RWPE2 (cell line): ENCODE data around the gene SERINC3.

Experiments used
- ATAC-seq: fragments of 200-7000 bp; cut with Tn5 transposase; 3 replicates; pipeline ENCODE4 v1.9.1; 2021; ENCODE audit warnings: low read depth
- DNase-seq: peaks from one replicate; pipeline ENCODE4 v3.0.0-alpha.2; 2020; ENCODE audit warnings: low spot score
- H3K27ac ChIP-seq: fragments of 450-650 bp; 2 replicates; pipeline ENCODE4 v1.5.1; 2017; ENCODE audit warnings: mild to moderate bottlenecking; ENCODE audit not compliant: poor library complexity, severe bottlenecking
- H3K27me3 ChIP-seq: fragments of 250-450 bp; sonication (Bioruptor Pico); 2 replicates; pipeline ENCODE4 v1.5.1; 2021; ENCODE audit warnings: mild to moderate bottlenecking, moderate library complexity; ENCODE audit not compliant: insufficient read depth, poor library complexity, severe bottlenecking
- H3K36me3 ChIP-seq: fragments of 250-450 bp; sonication (Bioruptor Pico); 2 replicates; pipeline ENCODE4 v1.5.1; 2020; ENCODE audit warnings: low read depth, mild to moderate bottlenecking, moderate library complexity
- H3K4me1 ChIP-seq: fragments of 250-450 bp; sonication (Bioruptor Pico); 2 replicates; pipeline ENCODE4 v1.5.1; 2021; ENCODE audit warnings: mild to moderate bottlenecking, moderate library complexity; ENCODE audit not compliant: insufficient read depth, poor library complexity, severe bottlenecking
- H3K4me3 ChIP-seq: fragments of 250-450 bp; sonication (Bioruptor Pico); 2 replicates; pipeline ENCODE4 v1.5.1; 2021; ENCODE audit warnings: mild to moderate bottlenecking, moderate library complexity; ENCODE audit not compliant: severe bottlenecking
- H3K9me3 ChIP-seq: fragments of 250-450 bp; sonication (Bioruptor Pico); 2 replicates; pipeline ENCODE4 v1.5.1; 2021; ENCODE audit warnings: mild to moderate bottlenecking, moderate library complexity; ENCODE audit not compliant: severe bottlenecking
- CTCF ChIP-seq: fragments of 450-650 bp; IDR thresholded peaks from one replicate; pipeline ENCODE4 v1.5.1; 2017; ENCODE audit warnings: mild to moderate bottlenecking, moderate library complexity; ENCODE audit not compliant: poor library complexity, severe bottlenecking

The SERINC3 gene

GRCh38 chr20:44449864-44450263 is 72.0 kb downstream of the SERINC3 start:
- Histone ChIP-seq H3K36me3 (no peaks in the 10 kb centered on the region), H3K9me3 (no peaks in the 10 kb centered on the region), H3K27me3 (no peaks in the 10 kb centered on the region), H3K27ac (no peak overlapping the region), H3K4me3 (no peak overlapping the region), H3K4me1 (no peaks in the 10 kb centered on the region)
- ATAC-seq (no peak), DNase-seq (no peak)
- no peak for TF ChIP-seq CTCF

- Histone ChIP-seq H3K4me1 (no peaks in the 10 kb centered on the region), H3K36me3 (no peaks in the 10 kb centered on the region), H3K27me3 (no peaks in the 10 kb centered on the region), H3K27ac (no peak overlapping the region), H3K9me3 (no peaks in the 10 kb centered on the region), H3K4me3 (no peak overlapping the region)
- DNase-seq: no peak
- ATAC-seq: no peak
- peak; percentile 43 for TF ChIP-seq CTCF
These were observed 72.9 kb downstream of the SERINC3 start for GRCh38 chr20:44448753-44449546.

- H3K4me3 ChIP-seq: no peak overlapping the region
- no peak for DNase-seq
- H3K36me3 ChIP-seq: no peaks in the 10 kb centered on the region
- no peak overlapping the region for H3K27ac ChIP-seq
- TF ChIP-seq CTCF: no peak
- H3K4me1 ChIP-seq: no peaks in the 10 kb centered on the region
- ATAC-seq: no peak
- no peaks in the 10 kb centered on the region for H3K27me3 ChIP-seq
- H3K9me3 ChIP-seq: no peaks in the 10 kb centered on the region
These were observed 73.9 kb downstream of the SERINC3 start for GRCh38 chr20:44447827-44448419.
